H1 (cell line): ENCODE results near the gene CRTC1. TPM values are rescaled to one million over a fixed set of nuclear protein-coding genes. Genes with fewer than 3 reads are reported as not detected.

Source experiments
- CTCF ChIA-PET: fragments of 300-600 bp; sonication (Branson Sonifier 250); formaldehyde crosslinking; loops from one replicate; lab custom pipeline; 2021; ENCODE audit not compliant: partially characterized antibody; lab: Charles Lee
- POLR2A ChIA-PET: fragments of 300-600 bp; sonication (Branson Sonifier 250); formaldehyde crosslinking; loops from one replicate; lab custom pipeline; 2021; ENCODE audit warnings: inconsistent platforms; ENCODE audit not compliant: partially characterized antibody; lab: Charles Lee
- DNase-seq, 2 experiments: peaks; one replicate each; pipeline versions ENCODE4 v3.0.0 to v3.0.0-alpha.2; 2010 to 2022; ENCODE audit warnings: low spot score in 2 of 2, low read depth in 1 of 2, mixed read lengths in 1 of 2
- FAIRE-seq: peaks from 2 replicates; lab custom pipeline; 2011; peaks lifted over from hg19 to GRCh38; lab: Jason Lieb, UNC
- H2AFZ ChIP-seq: 2 replicates; pipeline ENCODE4 v1.8.1; 2012; ENCODE audit warnings: low read length, inconsistent platforms
- H2AK5ac ChIP-seq: 2 replicates; pipeline ENCODE4 v1.6.1; 2013; ENCODE audit warnings: low read depth, low read length
- H2BK120ac ChIP-seq: replicated peaks from 2 replicates; pipeline ENCODE3; 2013; ENCODE audit warnings: low read depth, low read length, inconsistent platforms
- H2BK12ac ChIP-seq: 2 replicates; pipeline ENCODE4 v1.6.1; 2013; ENCODE audit warnings: low read depth, low read length
- H2BK15ac ChIP-seq: 2 replicates; pipeline ENCODE4 v1.6.1; 2013; ENCODE audit warnings: low read length
- H2BK20ac ChIP-seq: 2 replicates; pipeline ENCODE4 v1.6.1; 2013; ENCODE audit warnings: low read length
- H2BK5ac ChIP-seq: 2 replicates; pipeline ENCODE4 v1.6.1; 2013; ENCODE audit warnings: low read depth, low read length
- H3K14ac ChIP-seq: 2 replicates; pipeline ENCODE4 v1.6.1; 2013; ENCODE audit warnings: inconsistent platforms; ENCODE audit not compliant: insufficient read length
- H3K18ac ChIP-seq: 2 replicates; pipeline ENCODE4 v1.6.1; 2013; ENCODE audit warnings: low read length; ENCODE audit errors: extremely low read depth
- H3K23ac ChIP-seq: 2 replicates; pipeline ENCODE4 v1.6.1; 2013; ENCODE audit warnings: inconsistent platforms; ENCODE audit not compliant: insufficient read length
- H3K23me2 ChIP-seq: 2 replicates; pipeline ENCODE4 v1.6.1; 2013; ENCODE audit warnings: low read depth, low read length
- H3K27ac ChIP-seq: 2 replicates; pipeline ENCODE4 v1.6.1; 2011; ENCODE audit warnings: low read depth, low read length, inconsistent platforms
- H3K27me3 ChIP-seq, 4 experiments: replicated peaks in 1 of 4; 1 replicate in 1 of 4; 2 replicates in 3 of 4; pipeline versions ENCODE4 v1.6.1 to v1.8.1; 2011 to 2013; ENCODE audit warnings: low read length in 3 of 4, mild to moderate bottlenecking in 3 of 4, inconsistent platforms in 2 of 4, mixed read lengths in 2 of 4, moderate library complexity in 1 of 4; ENCODE audit not compliant: control insufficient read depth in 3 of 4, insufficient read depth in 3 of 4; ENCODE audit errors: extremely low read depth in 1 of 4
- H3K36me3 ChIP-seq, 4 experiments: 2 replicates each; pipeline versions ENCODE4 v1.6.1 to v1.8.1; 2011 to 2013; ENCODE audit warnings: mild to moderate bottlenecking in 4 of 4, low read length in 3 of 4, moderate library complexity in 2 of 4, control low read depth in 1 of 4, inconsistent platforms in 1 of 4; ENCODE audit not compliant: insufficient read depth in 4 of 4, control insufficient read depth in 2 of 4
- H3K4ac ChIP-seq: replicated peaks from 2 replicates; pipeline ENCODE3; 2013; ENCODE audit warnings: low read length, low read depth, mixed read lengths, inconsistent platforms; ENCODE audit not compliant: insufficient read length
- H3K4me1 ChIP-seq, 4 experiments: replicated peaks in 1 of 4; 1 replicate in 1 of 4; 2 replicates in 3 of 4; pipeline versions ENCODE4 v1.6.1 to v1.8.1; 2011 to 2013; ENCODE audit warnings: low read length in 3 of 4, inconsistent platforms in 2 of 4, mixed read lengths in 1 of 4; ENCODE audit not compliant: insufficient read depth in 4 of 4, control insufficient read depth in 3 of 4
- H3K4me2 ChIP-seq, 2 experiments: 2 replicates each; pipeline versions ENCODE4 v1.6.1 to v1.8.1; 2011 to 2013; ENCODE audit warnings: low read depth in 2 of 2, low read length in 2 of 2, control low read depth in 1 of 2, inconsistent platforms in 1 of 2, mild to moderate bottlenecking in 1 of 2; ENCODE audit not compliant: insufficient read depth in 1 of 2
- H3K4me3 ChIP-seq, 4 experiments: fragments of 200-600, 300-600 bp in 1 of 4; sonication (generic), shearing (Covaris generic), sonication (Bioruptor Twin) in 1 of 4; 2 replicates each; pipeline versions ENCODE4 v1.5.1 to v1.8.1; 2011 to 2016; ENCODE audit warnings: low read length in 4 of 4, low read depth in 3 of 4, control low read depth in 2 of 4, inconsistent platforms in 2 of 4, mild to moderate bottlenecking in 2 of 4, mixed read lengths in 1 of 4, moderate library complexity in 1 of 4; ENCODE audit not compliant: insufficient read depth in 2 of 4; ENCODE audit errors: extremely low read depth in 1 of 4
- H3K56ac ChIP-seq: replicated peaks from 2 replicates; pipeline ENCODE3; 2013; ENCODE audit warnings: low read depth, mild to moderate bottlenecking, mixed read lengths, low read length, inconsistent platforms; ENCODE audit not compliant: insufficient read length
- H3K79me1 ChIP-seq: 2 replicates; pipeline ENCODE4 v1.6.1; 2013; ENCODE audit warnings: low read depth, low read length, control low read depth
- H3K79me2 ChIP-seq, 2 experiments: 2 replicates each; pipeline versions ENCODE4 v1.6.1 to v1.8.1; 2012 to 2013; ENCODE audit warnings: low read length in 2 of 2, mild to moderate bottlenecking in 2 of 2, inconsistent platforms in 1 of 2; ENCODE audit not compliant: insufficient read depth in 2 of 2, control insufficient read depth in 1 of 2
- H3K9ac ChIP-seq, 4 experiments: replicated peaks in 1 of 4; 1 replicate in 1 of 4; 2 replicates in 3 of 4; pipeline versions ENCODE4 v1.6.1 to v1.8.1; 2011 to 2013; ENCODE audit warnings: low read depth in 3 of 4, low read length in 3 of 4, control low read depth in 2 of 4, mild to moderate bottlenecking in 2 of 4, moderate library complexity in 2 of 4, inconsistent platforms in 1 of 4; ENCODE audit errors: extremely low read depth in 1 of 4
- H3K9me3 ChIP-seq, 2 experiments: 2 replicates each; pipeline versions ENCODE4 v1.6.1 to v1.8.1; 2012 to 2013; ENCODE audit warnings: mild to moderate bottlenecking in 2 of 2, moderate library complexity in 2 of 2, control low read depth in 1 of 2, inconsistent platforms in 1 of 2, low read depth in 1 of 2, low read length in 1 of 2, mixed read lengths in 1 of 2; ENCODE audit not compliant: insufficient read depth in 2 of 2
- H4K20me1 ChIP-seq, 2 experiments: replicated peaks in 1 of 2; 2 replicates each; pipeline versions ENCODE3 to v1.8.1; 2011 to 2013; ENCODE audit warnings: inconsistent platforms in 2 of 2, low read length in 2 of 2, mild to moderate bottlenecking in 1 of 2; ENCODE audit not compliant: insufficient read depth in 2 of 2, control insufficient read depth in 1 of 2
- H4K5ac ChIP-seq: 2 replicates; pipeline ENCODE4 v1.6.1; 2013; ENCODE audit warnings: low read length, low read depth, mixed read lengths, inconsistent platforms; ENCODE audit not compliant: insufficient read length
- H4K8ac ChIP-seq: 2 replicates; pipeline ENCODE4 v1.8.0; 2013; ENCODE audit warnings: mild to moderate bottlenecking, moderate library complexity, low read length, inconsistent platforms; ENCODE audit not compliant: insufficient read depth; ENCODE audit errors: extremely low read depth
- H4K91ac ChIP-seq: replicated peaks from 2 replicates; pipeline ENCODE3; 2013; ENCODE audit warnings: low read length, mixed read lengths, inconsistent platforms; ENCODE audit not compliant: insufficient read length
- GABPA ChIP-seq: IDR thresholded peaks from 2 replicates; pipeline ENCODE4 v1.6.1; 2011; ENCODE audit warnings: mild to moderate bottlenecking, low read length, moderate library complexity, borderline replicate concordance; ENCODE audit not compliant: insufficient read depth
- YY1 ChIP-seq: IDR thresholded peaks from 2 replicates; pipeline ENCODE4 v1.6.1; 2011; ENCODE audit warnings: low read depth, mild to moderate bottlenecking, low read length
- WGBS, 2 experiments: shearing (Covaris generic) in 1 of 2; methylation state at CpG; one replicate each; pipeline versions ENCODE4 v1.1.6 to v1.1.7; 2013 to 2015; ENCODE audit warnings: low lambda C conversion rate in 2 of 2, mixed read lengths in 2 of 2, inconsistent platforms in 1 of 2, low coverage in 1 of 2, missing lambda C conversion rate in 1 of 2; ENCODE audit not compliant: insufficient replicate concordance in 2 of 2, insufficient coverage in 1 of 2, insufficient read length in 1 of 2; ENCODE audit errors: extremely low coverage in 1 of 2, missing lambda C conversion rate in 1 of 2; 5-methylcytosine and 5-hydroxymethylcytosine counted together
- polyA plus RNA-seq, 7 experiments: library from polyadenylated mRNA; depleted of rRNA in 3 of 7; stranded (reverse) in 5 of 7; unstranded in 2 of 7; fragments of >200 nt in 5 of 7; fragments of 200-250 nt in 2 of 7; gene quantifications; 1 replicate in 5 of 7; 2 replicates in 1 of 7; 4 replicates in 1 of 7; pipeline versions ENCODE4 v1.2.1 to v1.2.3, GENCODE V29; 2011 to 2013; ENCODE audit warnings: missing spikeins in 2 of 7, mixed read lengths in 2 of 7
- total RNA-seq: library from RNA; stranded (reverse); fragmentation: NEBNext Ultra II Directional; extraction: Animal tissue kit (Norgen Biotek cat#: 25700); gene quantifications from 2 replicates; pipeline ENCODE4 v1.2.1, GENCODE V29; 2021

The CRTC1 gene
- total and polyA plus RNA-seq, 2 of the 8 experiments (the other 6 are each of a cell fraction or from before 2014, with no cell fraction given) = 2.9 to 8.5 TPM

GRCh38 chr19:18809149-18809868 lies 125.8 kb downstream of the CRTC1 start:
- no peak overlapping the region for H4K91ac ChIP-seq
- H3K4me1 ChIP-seq = no peaks in the 10 kb centered on the region
- H2BK15ac ChIP-seq = no peak overlapping the region
- no peak overlapping the region for H2BK5ac ChIP-seq
- no peak overlapping the region for H3K23ac ChIP-seq
- H3K14ac ChIP-seq = no peak overlapping the region
- FAIRE-seq (no peak), DNase-seq (no peak)
- H4K8ac ChIP-seq = no peak overlapping the region
- TF ChIP-seq GABPA (no peak), YY1 (no peak)
- no peaks in the 10 kb centered on the region for H3K79me1 ChIP-seq
- no peak overlapping the region for H3K9ac ChIP-seq
- no peak overlapping the region for H2BK20ac ChIP-seq
- H2BK12ac ChIP-seq = no peak overlapping the region
- ChIA-PET POLR2A (no interaction called here), CTCF (interaction anchor here (2.0 kb wide), 1 partner anchor 11 kb away, joined by 6 read pairs; no protein-coding TSS in a partner anchor)
- no peak overlapping the region for H3K4me2 ChIP-seq
- no peak overlapping the region for H2AK5ac ChIP-seq
- no peaks in the 10 kb centered on the region for H3K23me2 ChIP-seq
- H3K79me2 ChIP-seq = no peaks in the 10 kb centered on the region
- H2BK120ac ChIP-seq = no peak overlapping the region
- no peaks in the 10 kb centered on the region for H3K36me3 ChIP-seq
- H3K27ac ChIP-seq = no peak overlapping the region
- H2AFZ ChIP-seq = no peak overlapping the region
- 85% methylated on average over 14 of the region's 14 CpGs; no CpG with 5 or more reads in 1 of the 2 experiments for whole genome bisulfite sequencing, 2 experiments
- no peaks in the 10 kb centered on the region for H3K9me3 ChIP-seq
- peaks cover 0 to 19% (median 9%) of the 10 kb centered on the region in 4 experiments; a peak in 4 of 7 replicates for H3K27me3 ChIP-seq
- no peak overlapping the region for H4K5ac ChIP-seq
- no peak overlapping the region for H3K4ac ChIP-seq
- H3K56ac ChIP-seq = no peak overlapping the region
- no peak overlapping the region for H3K4me3 ChIP-seq
- H4K20me1 ChIP-seq = no peaks in the 10 kb centered on the region
- H3K18ac ChIP-seq = no peak overlapping the region
